ENCODE data around the gene HECW1.

DNA sequence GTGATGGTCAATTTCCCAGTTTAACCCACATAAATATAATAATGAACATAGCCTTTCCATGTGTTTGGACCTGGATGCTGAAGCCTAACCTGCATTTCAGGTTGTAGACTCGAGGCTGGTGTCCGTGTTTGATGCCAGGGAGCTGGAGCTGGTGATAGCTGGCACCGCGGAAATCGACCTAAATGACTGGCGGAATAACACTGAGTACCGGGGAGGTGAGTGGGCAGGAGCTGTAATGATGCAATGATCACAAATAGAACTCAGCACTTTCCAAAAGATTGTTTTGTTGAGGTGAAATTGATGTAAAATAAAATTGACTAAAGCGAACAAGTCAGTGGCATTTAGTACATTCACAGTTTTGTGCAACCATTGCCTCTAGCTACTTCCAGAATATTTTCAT is 439.7 kb downstream of the HECW1 start:
- no peak for TF ChIP-seq POLR2A (IDR thresholded peaks at IDR 0.05)
- TF ChIP-seq, protein P1, sequence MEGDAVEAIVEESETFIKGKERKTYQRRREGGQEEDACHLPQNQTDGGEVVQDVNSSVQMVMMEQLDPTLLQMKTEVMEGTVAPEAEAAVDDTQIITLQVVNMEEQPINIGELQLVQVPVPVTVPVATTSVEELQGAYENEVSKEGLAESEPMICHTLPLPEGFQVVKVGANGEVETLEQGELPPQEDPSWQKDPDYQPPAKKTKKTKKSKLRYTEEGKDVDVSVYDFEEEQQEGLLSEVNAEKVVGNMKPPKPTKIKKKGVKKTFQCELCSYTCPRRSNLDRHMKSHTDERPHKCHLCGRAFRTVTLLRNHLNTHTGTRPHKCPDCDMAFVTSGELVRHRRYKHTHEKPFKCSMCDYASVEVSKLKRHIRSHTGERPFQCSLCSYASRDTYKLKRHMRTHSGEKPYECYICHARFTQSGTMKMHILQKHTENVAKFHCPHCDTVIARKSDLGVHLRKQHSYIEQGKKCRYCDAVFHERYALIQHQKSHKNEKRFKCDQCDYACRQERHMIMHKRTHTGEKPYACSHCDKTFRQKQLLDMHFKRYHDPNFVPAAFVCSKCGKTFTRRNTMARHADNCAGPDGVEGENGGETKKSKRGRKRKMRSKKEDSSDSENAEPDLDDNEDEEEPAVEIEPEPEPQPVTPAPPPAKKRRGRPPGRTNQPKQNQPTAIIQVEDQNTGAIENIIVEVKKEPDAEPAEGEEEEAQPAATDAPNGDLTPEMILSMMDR (IDR thresholded peaks at IDR 0.05 in 4 of 5, conservative IDR thresholded peaks at IDR 0.05 in 1 of 5): no peak
